8988T (cell line): ENCODE results near the gene MYO1H.
A peak's percentile ranks its signal among the peaks of the same experiment; 100 is the strongest.

Experiments
- DNase-seq: peaks from one replicate; pipeline ENCODE4 v3.0.0; 2011

The MYO1H gene

GRCh38 chr12:109476807-109477184 is 129.1 kb downstream of the MYO1H start:
- DNase-seq = no peak

- peak; percentile 90 for DNase-seq
Measured at GRCh38 chr12:109477185-109477962, 129.7 kb downstream of the MYO1H start, which contains the start of the genes KCTD10 and UBE3B. KCTD10 (minus strand) TSS chr12:109477300; CDS start chr12:109477262, 38 bp downstream. UBE3B (plus strand) TSS chr12:109477634; CDS start chr12:109483552, 5,918 bp downstream.

GRCh38 chr12:109477963-109478315 is 130.2 kb downstream of the MYO1H start:
- no peak for DNase-seq

- no peak for DNase-seq
Measured at GRCh38 chr12:109479761-109480160, 132.1 kb downstream of the MYO1H start.

GRCh38 chr12:109480356-109480755 is 132.7 kb downstream of the MYO1H start:
- DNase-seq = no peak

- DNase-seq = no peak
Measured at GRCh38 chr12:109481863-109482262, 134.2 kb downstream of the MYO1H start.

GRCh38 chr12:109482491-109482890 is 134.8 kb downstream of the MYO1H start:
- no peak for DNase-seq

GRCh38 chr12:109482894-109483293 is 135.2 kb downstream of the MYO1H start:
- DNase-seq = no peak

GRCh38 chr12:109483346-109483745 is 135.6 kb downstream of the MYO1H start:
- DNase-seq = no peak

GRCh38 chr12:109485201-109485600 is 137.5 kb downstream of the MYO1H start:
- no peak for DNase-seq

GRCh38 chr12:109487181-109488050 is 139.7 kb downstream of the MYO1H start:
- no peak for DNase-seq

GRCh38 chr12:109488051-109488665 is 140.5 kb downstream of the MYO1H start:
- no peak for DNase-seq

- no peak for DNase-seq
Measured at GRCh38 chr12:109489016-109489954, 141.6 kb downstream of the MYO1H start.

- DNase-seq = no peak
Measured at GRCh38 chr12:109489955-109490565, 142.4 kb downstream of the MYO1H start.

- no peak for DNase-seq
Measured at GRCh38 chr12:109491671-109492070, 144.0 kb downstream of the MYO1H start.

GRCh38 chr12:109492371-109492770 is 144.7 kb downstream of the MYO1H start:
- DNase-seq = no peak

GRCh38 chr12:109493090-109493489 is 145.4 kb downstream of the MYO1H start:
- no peak for DNase-seq

- no peak for DNase-seq
Measured at GRCh38 chr12:109493938-109494337, 146.2 kb downstream of the MYO1H start.

GRCh38 chr12:109494348-109494881 is 146.7 kb downstream of the MYO1H start:
- DNase-seq = no peak

- no peak for DNase-seq
Measured at GRCh38 chr12:109495012-109495411, 147.3 kb downstream of the MYO1H start.

- no peak for DNase-seq
Measured at GRCh38 chr12:109496306-109496705, 148.6 kb downstream of the MYO1H start.

GRCh38 chr12:109497675-109498074 is 150.0 kb downstream of the MYO1H start:
- DNase-seq = no peak
